IMR-90 (cell line): Measurements from ENCODE around the gene UNC5B.

Experiments
- CEBPB ChIP-seq: IDR thresholded peaks from 2 replicates; pipeline ENCODE4 v1.6.1; 2012; ENCODE audit warnings: low read depth, low read length, improper control_type of control experiment
- CTCF ChIP-seq: conservative IDR thresholded peaks from 2 replicates; pipeline ENCODE4 v1.5.1; 2012; ENCODE audit warnings: mild to moderate bottlenecking, low read depth, low read length, improper control_type of control experiment
- FOS ChIP-seq: fragments of 150-350 bp; IDR thresholded peaks from 2 replicates; pipeline ENCODE4 v1.6.1; 2016; ENCODE audit warnings: low read depth, low read length
- MAFK ChIP-seq: IDR thresholded peaks from 2 replicates; pipeline ENCODE4 v1.6.1; 2012; ENCODE audit warnings: low read depth, low read length, improper control_type of control experiment
- MXI1 ChIP-seq: IDR thresholded peaks from 2 replicates; pipeline ENCODE4 v1.6.1; 2012; ENCODE audit warnings: low read depth, mild to moderate bottlenecking, low read length, moderate library complexity, borderline replicate concordance
- POLR2A ChIP-seq: IDR thresholded peaks from 2 replicates; pipeline ENCODE4 v1.6.1; 2012; ENCODE audit warnings: mild to moderate bottlenecking, low read depth, low read length
- RAD21 ChIP-seq: IDR thresholded peaks from 2 replicates; pipeline ENCODE4 v1.6.1; 2012; ENCODE audit warnings: low read length, improper control_type of control experiment
- RCOR1 ChIP-seq: IDR thresholded peaks from 2 replicates; pipeline ENCODE4 v1.6.1; 2012; ENCODE audit warnings: mild to moderate bottlenecking, low read length, improper control_type of control experiment; ENCODE audit not compliant: insufficient replicate concordance
- RFX5 ChIP-seq: IDR thresholded peaks from 2 replicates; pipeline ENCODE4 v1.8.0; 2012; ENCODE audit warnings: low read depth, mild to moderate bottlenecking, low read length, moderate library complexity
- USF2 ChIP-seq: fragments of 150-350 bp; IDR thresholded peaks from 2 replicates; pipeline ENCODE4 v1.6.1; 2017; ENCODE audit warnings: mild to moderate bottlenecking, antibody characterized with exemption, low read length, low read depth

GRCh38 chr10:71188201-71188600 is 24.2 kb upstream of the UNC5B start:
- TF ChIP-seq RAD21 (no peak), CTCF (no peak), MXI1 (no peak), RCOR1 (no peak), POLR2A (no peak), USF2 (no peak), RFX5 (no peak), FOS (no peak), CEBPB (no peak), MAFK (no peak)
